T-cell (primary cell): Measurements from ENCODE around the gene SPEG. TPM values are rescaled to one million over a fixed set of nuclear protein-coding genes. Genes with fewer than 3 reads are reported as not detected.
A peak's percentile ranks its signal among the peaks of the same experiment; 100 is the strongest.

ENCODE experiments used
- ATAC-seq, 4 experiments: fragments of 200-7000 bp in 3 of 4; fragments of 150-1000 bp in 1 of 4; cut with Tn5 transposase; replicated peaks in 1 of 4; 1 replicate in 3 of 4; 2 replicates in 1 of 4; pipeline ENCODE4 v1.10.0; 2021; ENCODE audit warnings: moderate library complexity in 3 of 4, mild to moderate bottlenecking in 2 of 4, moderate number of reproducible peaks in 1 of 4
- CTCF ChIA-PET, 2 donors: fragments of 300-600 bp; sonication (Branson Sonifier 250); formaldehyde crosslinking; loops; one replicate each; lab custom pipeline; 2022; ENCODE audit warnings: antibody characterized with exemption in 2 of 2; lab: Charles Lee
- POLR2A ChIA-PET, 2 donors: fragments of 300-600 bp; sonication (Branson Sonifier 250); formaldehyde crosslinking; loops; one replicate each; lab custom pipeline; 2022; ENCODE audit warnings: antibody characterized with exemption in 2 of 2; lab: Charles Lee
- DNase-seq, 35 experiments: peaks; one replicate each; pipeline versions ENCODE4 v3.0.0 to v3.0.0-alpha.2; 2013 to 2023
- H3K27ac ChIP-seq: one replicate; pipeline ENCODE4 v1.5.1; 2013; ENCODE audit warnings: low read length
- H3K27me3 ChIP-seq, 2 experiments: replicated peaks in 1 of 2; 1 replicate in 1 of 2; 2 replicates in 1 of 2; pipeline versions ENCODE4 v1.6.1 to v1.7.0; 2013; ENCODE audit warnings: low read length in 1 of 2, mixed read lengths in 1 of 2; ENCODE audit not compliant: control insufficient read depth in 2 of 2, insufficient read depth in 2 of 2; ENCODE audit errors: extremely low read depth in 1 of 2
- H3K36me3 ChIP-seq, 2 donors: 1 replicate in 1 of 2; 2 replicates in 1 of 2; pipeline versions ENCODE4 v1.6.1 to v1.7.0; 2013; ENCODE audit warnings: low read length in 1 of 2; ENCODE audit not compliant: control insufficient read depth in 2 of 2, insufficient read depth in 1 of 2; ENCODE audit errors: extremely low read depth in 1 of 2
- H3K4me1 ChIP-seq, 2 experiments: 1 replicate in 1 of 2; 2 replicates in 1 of 2; pipeline versions ENCODE4 v1.6.1 to v1.7.0; 2013; ENCODE audit warnings: low read length in 2 of 2, mixed read lengths in 1 of 2; ENCODE audit not compliant: insufficient read depth in 2 of 2, control insufficient read depth in 1 of 2; ENCODE audit errors: extremely low read depth in 1 of 2
- H3K4me3 ChIP-seq, 2 donors: 1 replicate in 1 of 2; 2 replicates in 1 of 2; pipeline versions ENCODE4 v1.5.1 to v1.7.0; 2013; ENCODE audit warnings: mild to moderate bottlenecking in 2 of 2, low read length in 1 of 2, moderate library complexity in 1 of 2; ENCODE audit not compliant: control insufficient read depth in 1 of 2; ENCODE audit errors: extremely low read depth in 1 of 2
- H3K9me3 ChIP-seq: 2 replicates; pipeline ENCODE4 v1.7.0; 2013
- H3K27ac Mint-ChIP-seq, 2 donors: one replicate each; pipeline ENCODE4 v1.8.0; 2020 to 2021; ENCODE audit warnings: mild to moderate bottlenecking in 2 of 2, mixed read lengths in 2 of 2
- H3K27me3 Mint-ChIP-seq, 2 donors: one replicate each; pipeline ENCODE4 v1.8.0; 2021 to 2022; ENCODE audit warnings: mixed read lengths in 2 of 2
- H3K36me3 Mint-ChIP-seq: one replicate; pipeline ENCODE4 v1.8.0; 2021; ENCODE audit warnings: mixed read lengths
- H3K4me1 Mint-ChIP-seq, 3 donors: one replicate each; pipeline ENCODE4 v1.8.0; 2020 to 2022; ENCODE audit warnings: mixed read lengths in 3 of 3, mild to moderate bottlenecking in 1 of 3
- H3K4me3 Mint-ChIP-seq, 3 donors: one replicate each; pipeline ENCODE4 v1.8.0; 2020 to 2022; ENCODE audit warnings: mild to moderate bottlenecking in 3 of 3, mixed read lengths in 3 of 3, moderate library complexity in 3 of 3
- H3K9me3 Mint-ChIP-seq, 3 donors: one replicate each; pipeline ENCODE4 v1.8.0; 2020 to 2022; ENCODE audit warnings: mixed read lengths in 3 of 3
- WGBS: methylation state at CpG from one replicate; pipeline ENCODE4 v1.1.5; 2013; ENCODE audit warnings: missing lambda C conversion rate; ENCODE audit not compliant: insufficient coverage; 5-methylcytosine and 5-hydroxymethylcytosine counted together
- total RNA-seq, 35 experiments: library from RNA in 6 of 35; stranded (reverse) in 6 of 35; fragments of 120-200 nt in 1 of 35; gene quantifications; one replicate each; pipeline versions ENCODE4 v1.2.1 to v1.2.4 and lab custom pipeline; 2013 to 2026

SPEG gene
- total RNA-seq, 5 donors from 2014 or later (not counting 1 experiment from before 2014, with no cell fraction given): 13.8 to 23.9 (median 18.9) TPM

- no peaks in the 10 kb centered on the region for H3K36me3 ChIP-seq
- H3K4me1 ChIP-seq: peaks cover 3 to 15% of the 10 kb centered on the region in 2 experiments
- H3K4me3 ChIP-seq: peak overlapping the region; percentile 19 to 41
- Mint-ChIP-seq H3K36me3 (no peaks in the 10 kb centered on the region), H3K9me3 (no peaks in the 10 kb centered on the region), H3K4me3 (peak overlapping the region; percentile 77 to 89 (median 80)), H3K27me3 (peaks cover 0 to 26% of the 10 kb centered on the region in 2 donors), H3K4me1 (peaks cover 16 to 19% (median 19%) of the 10 kb centered on the region in 3 donors), H3K27ac (peak overlapping the region in 1 of 2 donors; percentile 27)
- POLR2A ChIA-PET: interaction anchor here in 1 of 2 donors (0.6 kb wide), 1 partner anchor 31 kb away, joined by 10 read pairs; no protein-coding TSS in a partner anchor
- CTCF ChIA-PET: interaction anchor here (0.6 to 1.2 kb wide), 5 partner anchors 54 to 126 kb away, joined by 3 to 5 read pairs (median 3); no protein-coding TSS in a partner anchor
- peaks cover 0 to 62% of the 10 kb centered on the region in 2 experiments for H3K27me3 ChIP-seq
- no peak overlapping the region for H3K27ac ChIP-seq
- DNase-seq: no peak
- H3K9me3 ChIP-seq: no peaks in the 10 kb centered on the region
- WGBS: 26% methylated on average over 19 of the region's 35 CpGs
- peak in 2 of 4 experiments; percentile 5 to 15 for ATAC-seq
Measured at GRCh38 chr2:219442256-219443015, 7.8 kb downstream of the SPEG start.

GRCh38 chr2:219443016-219443696, 8.5 kb downstream of the SPEG start:
- Mint-ChIP-seq H3K4me1 (peaks cover 16 to 19% (median 19%) of the 10 kb centered on the region in 3 donors), H3K36me3 (no peaks in the 10 kb centered on the region), H3K27me3 (peaks cover 0 to 29% of the 10 kb centered on the region in 2 donors), H3K4me3 (peak overlapping the region; percentile 77 to 89 (median 80)), H3K9me3 (no peaks in the 10 kb centered on the region), H3K27ac (peak overlapping the region in 1 of 2 donors; percentile 43)
- Histone ChIP-seq H3K36me3 (no peaks in the 10 kb centered on the region), H3K27me3 (peaks cover 0 to 63% of the 10 kb centered on the region in 2 experiments), H3K9me3 (no peaks in the 10 kb centered on the region), H3K27ac (no peak overlapping the region), H3K4me3 (no peak overlapping the region), H3K4me1 (peaks cover 3 to 20% of the 10 kb centered on the region in 2 experiments)
- ATAC-seq: no peak
- DNase-seq: no peak
- ChIA-PET CTCF (no interaction called here), POLR2A (no interaction called here)
- 85% methylated on average over 8 of the region's 12 CpGs for WGBS

- ATAC-seq (no peak), DNase-seq (no peak)
- Histone ChIP-seq H3K4me3 (no peak overlapping the region), H3K36me3 (no peaks in the 10 kb centered on the region), H3K27me3 (peaks cover 0 to 64% of the 10 kb centered on the region in 2 experiments), H3K27ac (no peak overlapping the region), H3K4me1 (peaks cover 3 to 20% of the 10 kb centered on the region in 2 experiments), H3K9me3 (no peaks in the 10 kb centered on the region)
- peaks cover 16 to 19% (median 19%) of the 10 kb centered on the region in 3 donors for H3K4me1 Mint-ChIP-seq
- peak overlapping the region in 2 of 3 donors; percentile 16 to 80 for H3K4me3 Mint-ChIP-seq
- CTCF ChIA-PET: no interaction called here
- 79% methylated on average over 2 of the region's 3 CpGs for WGBS
- no peaks in the 10 kb centered on the region for H3K9me3 Mint-ChIP-seq
- no peak overlapping the region for H3K27ac Mint-ChIP-seq
- POLR2A ChIA-PET: no interaction called here
- H3K27me3 Mint-ChIP-seq: peaks cover 0 to 29% of the 10 kb centered on the region in 2 donors
- no peaks in the 10 kb centered on the region for H3K36me3 Mint-ChIP-seq
Measured at GRCh38 chr2:219443697-219444023, 9.0 kb downstream of the SPEG start.

- ChIA-PET POLR2A (no interaction called here), CTCF (no interaction called here)
- Histone ChIP-seq H3K36me3 (no peaks in the 10 kb centered on the region), H3K27me3 (peaks cover 0 to 69% of the 10 kb centered on the region in 2 experiments), H3K9me3 (no peaks in the 10 kb centered on the region), H3K4me3 (no peak overlapping the region), H3K4me1 (peaks cover 3 to 28% of the 10 kb centered on the region in 2 experiments), H3K27ac (no peak overlapping the region)
- peaks cover 16 to 22% (median 21%) of the 10 kb centered on the region in 3 donors for H3K4me1 Mint-ChIP-seq
- H3K9me3 Mint-ChIP-seq: no peaks in the 10 kb centered on the region
- peaks cover under 1 to 33% of the 10 kb centered on the region in 2 donors for H3K27me3 Mint-ChIP-seq
- H3K36me3 Mint-ChIP-seq: no peaks in the 10 kb centered on the region
- no peak overlapping the region for H3K27ac Mint-ChIP-seq
- 93% methylated on average over 21 of the region's 23 CpGs for WGBS
- H3K4me3 Mint-ChIP-seq: no peak overlapping the region
- ATAC-seq: no peak
- DNase-seq: no peak
Measured at GRCh38 chr2:219444566-219445091, 10.0 kb downstream of the SPEG start.

DNA sequence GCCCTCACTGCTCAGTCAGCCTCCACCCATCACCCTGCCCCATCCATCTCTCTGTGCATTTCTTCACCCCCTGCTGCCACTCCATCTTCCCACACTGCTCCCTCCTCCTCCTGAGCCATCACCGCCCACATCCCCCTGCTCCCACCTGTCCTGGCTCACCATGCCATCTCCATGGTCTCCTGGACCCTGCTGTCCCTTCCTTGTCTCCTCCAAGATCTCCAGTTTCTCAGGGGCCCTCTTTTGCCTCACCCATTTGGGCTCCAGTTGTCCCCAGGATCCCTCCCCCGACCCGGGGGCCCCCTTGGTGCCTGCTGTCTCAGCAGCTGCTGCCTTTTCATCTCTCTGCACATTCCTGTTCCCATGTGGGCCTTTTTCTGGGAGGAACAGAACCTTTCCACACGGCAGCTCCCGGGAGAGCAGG, 10.6 kb downstream of the SPEG start:
- H3K9me3 Mint-ChIP-seq: no peaks in the 10 kb centered on the region
- Histone ChIP-seq H3K4me1 (peaks cover 3 to 29% of the 10 kb centered on the region in 2 experiments), H3K27me3 (peaks cover 0 to 66% of the 10 kb centered on the region in 2 experiments), H3K9me3 (no peaks in the 10 kb centered on the region), H3K36me3 (no peaks in the 10 kb centered on the region), H3K27ac (no peak overlapping the region), H3K4me3 (no peak overlapping the region)
- H3K27ac Mint-ChIP-seq: no peak overlapping the region
- WGBS: 100% methylated on average over 1 of the region's 5 CpGs
- peaks cover 6 to 33% of the 10 kb centered on the region in 2 donors for H3K27me3 Mint-ChIP-seq
- ATAC-seq (no peak), DNase-seq (no peak)
- ChIA-PET POLR2A (no interaction called here), CTCF (no interaction called here)
- H3K4me3 Mint-ChIP-seq: no peak overlapping the region
- no peaks in the 10 kb centered on the region for H3K36me3 Mint-ChIP-seq
- peaks cover 20 to 27% (median 24%) of the 10 kb centered on the region in 3 donors for H3K4me1 Mint-ChIP-seq

DNA sequence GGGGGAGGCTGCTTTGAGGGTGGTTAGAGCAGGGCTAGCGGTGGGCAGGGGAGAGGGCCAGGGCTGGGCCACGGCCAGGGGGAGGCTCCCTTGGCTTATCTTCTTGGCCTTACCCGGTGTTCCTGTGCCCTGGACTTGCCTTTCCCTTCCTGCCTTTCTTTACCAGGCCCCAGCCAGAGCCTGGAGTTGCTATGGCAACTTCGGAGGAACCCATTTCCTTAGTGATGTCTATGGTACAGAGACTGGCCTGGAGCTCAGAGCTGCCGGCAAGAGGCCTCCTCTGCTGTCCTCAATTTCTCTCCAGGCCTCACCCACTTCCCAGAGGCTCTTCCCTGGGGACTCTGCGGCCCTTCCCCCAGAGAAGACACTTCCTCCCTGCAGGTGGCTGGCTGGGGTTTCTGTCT, 11.5 kb downstream of the SPEG start:
- H3K9me3 Mint-ChIP-seq: no peaks in the 10 kb centered on the region
- peaks cover 6 to 37% of the 10 kb centered on the region in 2 donors for H3K27me3 Mint-ChIP-seq
- no peak for ATAC-seq
- 44% methylated on average over 2 of the region's 6 CpGs for WGBS
- no peaks in the 10 kb centered on the region for H3K36me3 Mint-ChIP-seq
- H3K4me1 Mint-ChIP-seq: peaks cover 16 to 23% (median 19%) of the 10 kb centered on the region in 3 donors
- no peaks in the 10 kb centered on the region for H3K9me3 ChIP-seq
- POLR2A ChIA-PET: interaction anchor here in 1 of 2 donors (0.6 kb wide), 2 partner anchors 821 to 1668 kb away, joined by 3 to 5 read pairs; no protein-coding TSS in a partner anchor
- H3K27ac ChIP-seq: no peak overlapping the region
- H3K4me3 Mint-ChIP-seq: no peak overlapping the region
- DNase-seq: no peak
- H3K4me1 ChIP-seq: peaks cover 3 to 30% of the 10 kb centered on the region in 2 experiments
- H3K27me3 ChIP-seq: peaks cover 0 to 71% of the 10 kb centered on the region in 2 experiments
- H3K36me3 ChIP-seq: no peaks in the 10 kb centered on the region
- H3K4me3 ChIP-seq: no peak overlapping the region
- CTCF ChIA-PET: no interaction called here
- no peak overlapping the region for H3K27ac Mint-ChIP-seq
